Activated naive CD4-positive, alpha-beta T cell treated with anti-CD3 and anti-CD28 coated beads, Interleukin-2, amount 50 U/mL, for 16 hours (primary cell): Measurements from ENCODE around the gene EEF1AKMT1.
A peak's percentile ranks its signal among the peaks of the same experiment; 100 is the strongest.

ENCODE experiments used
- DNase-seq: peaks from one replicate; pipeline ENCODE4 v3.0.0-alpha.2; 2020

EEF1AKMT1 gene

GRCh38 chr13:20717581-20718542 lies 55.9 kb downstream of the EEF1AKMT1 start:
- no peak for DNase-seq

- no peak for DNase-seq
These were observed 56.8 kb downstream of the EEF1AKMT1 start for GRCh38 chr13:20716951-20717350.

- DNase-seq, result no peak
These were observed 58.4 kb downstream of the EEF1AKMT1 start for GRCh38 chr13:20715330-20715712.

- no peak for DNase-seq
These were observed 59.0 kb downstream of the EEF1AKMT1 start for GRCh38 chr13:20714563-20715329.

- DNase-seq, result no peak
These were observed 59.6 kb downstream of the EEF1AKMT1 start for GRCh38 chr13:20714161-20714560.

GRCh38 chr13:20713751-20714150 lies 60.0 kb downstream of the EEF1AKMT1 start:
- no peak for DNase-seq

GRCh38 chr13:20713014-20713376 lies 60.8 kb downstream of the EEF1AKMT1 start:
- no peak for DNase-seq

GRCh38 chr13:20711301-20712044 lies 62.3 kb downstream of the EEF1AKMT1 start:
- DNase-seq, result no peak

GRCh38 chr13:20709782-20710181 lies 64.0 kb downstream of the EEF1AKMT1 start:
- no peak for DNase-seq

GRCh38 chr13:20709369-20709768 lies 64.4 kb downstream of the EEF1AKMT1 start:
- no peak for DNase-seq

- no peak for DNase-seq
These were observed 65.5 kb downstream of the EEF1AKMT1 start for GRCh38 chr13:20708216-20708615.

GRCh38 chr13:20706661-20707060 lies 67.1 kb downstream of the EEF1AKMT1 start:
- DNase-seq, result no peak

- DNase-seq, result no peak
These were observed 69.2 kb downstream of the EEF1AKMT1 start for GRCh38 chr13:20704459-20705069.

GRCh38 chr13:20703780-20704458 lies 69.8 kb downstream of the EEF1AKMT1 start:
- peak; percentile 82 for DNase-seq

- DNase-seq, result peak; percentile 53
These were observed 70.6 kb downstream of the EEF1AKMT1 start, which contains the start of gene IL17D for GRCh38 chr13:20702915-20703779. Gene IL17D (plus strand): TSS chr13:20703699. CDS start chr13:20704002, 303 bp downstream.

GRCh38 chr13:20702530-20702914 lies 71.2 kb downstream of the EEF1AKMT1 start:
- DNase-seq, result no peak

- no peak for DNase-seq
These were observed 72.3 kb downstream of the EEF1AKMT1 start for GRCh38 chr13:20701461-20701860.

- no peak for DNase-seq
These were observed 73.5 kb downstream of the EEF1AKMT1 start for GRCh38 chr13:20700288-20700687.

GRCh38 chr13:20699715-20700114 lies 74.0 kb downstream of the EEF1AKMT1 start:
- DNase-seq, result no peak

- DNase-seq, result no peak
These were observed 77.7 kb downstream of the EEF1AKMT1 start for GRCh38 chr13:20696073-20696472.

- DNase-seq, result no peak
These were observed 82.1 kb downstream of the EEF1AKMT1 start for GRCh38 chr13:20691616-20692015.
